Heart left ventricle (tissue), 16 donors: ENCODE data around the gene EMC9. TPM values are rescaled to one million over a fixed set of nuclear protein-coding genes. Genes with fewer than 3 reads are reported as not detected.

Experiments
- ATAC-seq, 4 donors: fragments of 200-7000 bp; cut with Tn5 transposase; one replicate each; pipeline ENCODE4 v1.9.1; 2020 to 2022; ENCODE audit warnings: moderate library complexity in 4 of 4, mild to moderate bottlenecking in 3 of 4, moderate number of reproducible peaks in 1 of 4
- DNase-seq, 5 donors: peaks; one replicate each; pipeline ENCODE4 v3.0.0-alpha.2; 2020
- H3K27ac ChIP-seq, 12 donors: fragments of 200-600 bp; sonication (generic) in 4 of 12; one replicate each; pipeline versions ENCODE4 v1.5.0 to v1.8.0; 2016 to 2022; ENCODE audit warnings: mild to moderate bottlenecking in 2 of 12
- H3K27me3 ChIP-seq, 9 donors: fragments of 200-600 bp; sonication (generic) in 2 of 9; one replicate each; pipeline versions ENCODE4 v1.5.1 to v1.8.0; 2016 to 2022; ENCODE audit warnings: mild to moderate bottlenecking in 3 of 9
- H3K36me3 ChIP-seq, 9 donors: fragments of 200-600 bp; sonication (generic) in 2 of 9; one replicate each; pipeline versions ENCODE4 v1.5.0 to v1.8.0; 2018 to 2022; ENCODE audit warnings: mild to moderate bottlenecking in 2 of 9
- H3K4me1 ChIP-seq, 12 donors: fragments of 200-600 bp; sonication (generic) in 4 of 12; one replicate each; pipeline versions ENCODE4 v1.5.0 to v1.8.0; 2016 to 2022; ENCODE audit warnings: mild to moderate bottlenecking in 3 of 12
- H3K4me3 ChIP-seq, 12 donors: fragments of 200-600 bp; sonication (generic) in 4 of 12; one replicate each; pipeline versions ENCODE4 v1.5.0 to v1.8.0; 2017 to 2022; ENCODE audit warnings: mild to moderate bottlenecking in 9 of 12, moderate library complexity in 4 of 12
- H3K9me3 ChIP-seq, 12 donors: fragments of 200-600 bp; sonication (generic) in 4 of 12; one replicate each; pipeline versions ENCODE4 v1.5.0 to v1.8.0; 2016 to 2022; ENCODE audit warnings: mild to moderate bottlenecking in 1 of 12
- CTCF ChIP-seq, 12 donors: fragments of 200-600 bp; sonication (generic) in 4 of 12; IDR thresholded peaks; one replicate each; pipeline versions ENCODE4 v1.5.0 to v1.8.0; 2018 to 2022; ENCODE audit warnings: antibody characterized with exemption in 12 of 12, mild to moderate bottlenecking in 5 of 12
- POLR2A ChIP-seq, 2 donors: fragments of 450-650 bp; IDR thresholded peaks; one replicate each; pipeline ENCODE4 v1.6.1; 2017; ENCODE audit warnings: antibody characterized with exemption in 2 of 2, mild to moderate bottlenecking in 2 of 2, moderate library complexity in 2 of 2
- WGBS, 4 donors: extraction: QIAGEN DNeasy Blood & Tissue Kit in 2 of 4; methylation state at CpG; one replicate each; pipeline versions ENCODE4 v1.1.5 to v1.1.7; 2013 to 2018; 5-methylcytosine and 5-hydroxymethylcytosine counted together
- intact Hi-C, 10 donors: fragments of 100-400 bp; cut with DNase I; formaldehyde crosslinking; loops; one replicate each; pipeline versions ENCODE4 v1.11.1 to v1.14.2; 2022
- polyA plus RNA-seq, 2 donors: library from polyadenylated mRNA; stranded (reverse); fragments of 200-250 nt; gene quantifications; one replicate each; pipeline ENCODE4 v1.2.3, GENCODE V29; 2013
- total RNA-seq, 9 donors: library from RNA; depleted of rRNA in 2 of 9; stranded (reverse); fragments of >200 nt in 2 of 9; fragmentation: NEBNext Ultra II Directional in 3 of 9; extraction: Animal tissue kit (Norgen Biotek cat#: 25700) in 3 of 9; gene quantifications; one replicate each; pipeline versions ENCODE4 v1.1.0 to v1.2.4, GENCODE V29; 2016 to 2023
- donor health status: ischemic (EF 13 %, LVEDD 7.1; RV severe dilation, severe dysfunction).
- donor health status: healthy with polysubstance abuse.
- donor health status: DM: no; HTN: yes; CAD: no.
- donor health status: DM: no; HTN: no; CAD: no.
- donor health status: ischemic (EF 25% LVEDD 6.9; RV normal size, moderate dysfunction).
- donor health status: ischemic (EF 25% LVEDD 5.7; RV mildly dilated, moderate dysfunction).
- donor health status: healthy.
- donor health status: DM: yes; HTN: yes; CAD: no.
- donor health status: ischemic (EF 35%, LVEDD 5.7; RV mildly dilated, moderate dysfunction).
- donor health status: nonischemic (EF 11% LVEDD 7.7; RV severe dilation, severe dysfunction).
- donor health status: DM: yes; HTN: yes; CAD: no.
- donor health status: PGD.
- donor health status: ischemic (EF 29% LVEDD 5.4; RV normal size, mild dysfunction).
- donor health status: nonischemic (EF 23%, LVEDD 6.1; RV moderate dilation, normal function).

EMC9 gene
- total and polyA plus RNA-seq, 11 donors: 9.6 to 30.6 (median 15.2) TPM

GRCh38 chr14:24185741-24186140 lies 44.4 kb upstream of the EMC9 start:
- H3K27ac ChIP-seq: no peak overlapping the region
- peaks cover 4 to 72% (median 59%) of the 10 kb centered on the region in 9 donors for H3K36me3 ChIP-seq
- TF ChIP-seq POLR2A (IDR thresholded peaks at IDR 0.05) (no peak), CTCF (IDR thresholded peaks at IDR 0.05) (no peak)
- ATAC-seq (no peak), DNase-seq (no peak)
- 85 to 97% (median 94%) methylated on average over 6 to 11 of the region's 11 CpGs for WGBS, 4 donors
- peaks cover 0 to 24% (median 14%) of the 10 kb centered on the region in 12 donors for H3K4me1 ChIP-seq
- no peaks in the 10 kb centered on the region for H3K9me3 ChIP-seq
- intact Hi-C loops: no loop called here
- no peak overlapping the region for H3K4me3 ChIP-seq
- no peaks in the 10 kb centered on the region for H3K27me3 ChIP-seq

- WGBS, 4 donors: 94 to 97% (median 95%) methylated on average over 7 of the region's 7 CpGs
Measured at GRCh38 chr14:24185026-24185425, 43.6 kb upstream of the EMC9 start.

GRCh38 chr14:24184104-24184970 lies 42.9 kb upstream of the EMC9 start:
- 81 to 88% (median 88%) methylated on average over 14 to 19 of the region's 19 CpGs for WGBS, 4 donors
- TF ChIP-seq CTCF (IDR thresholded peaks at IDR 0.05) (no peak), POLR2A (IDR thresholded peaks at IDR 0.05) (no peak)
- Histone ChIP-seq H3K9me3 (no peaks in the 10 kb centered on the region), H3K4me3 (no peak overlapping the region), H3K27me3 (no peaks in the 10 kb centered on the region), H3K4me1 (peaks cover 0 to 34% (median 21%) of the 10 kb centered on the region in 12 donors), H3K27ac (no peak overlapping the region), H3K36me3 (peaks cover 4 to 78% (median 62%) of the 10 kb centered on the region in 9 donors)
- intact Hi-C loops: no loop called here
- ATAC-seq (no peak), DNase-seq (peak in 1 of 5 donors; percentile 18)

More at GRCh38 chr14:24185026-24185425, 43.6 kb upstream of the EMC9 start:
- H3K4me1 ChIP-seq: peaks cover 0 to 31% (median 17%) of the 10 kb centered on the region in 12 donors
- H3K27ac ChIP-seq: no peak overlapping the region
- ATAC-seq: no peak
- DNase-seq: no peak
- no peak overlapping the region for H3K4me3 ChIP-seq
- no peaks in the 10 kb centered on the region for H3K27me3 ChIP-seq
- H3K36me3 ChIP-seq: peaks cover 4 to 76% (median 57%) of the 10 kb centered on the region in 9 donors
- H3K9me3 ChIP-seq: no peaks in the 10 kb centered on the region
- intact Hi-C loops: no loop called here
- TF ChIP-seq POLR2A (IDR thresholded peaks at IDR 0.05) (no peak), CTCF (IDR thresholded peaks at IDR 0.05) (no peak)

GRCh38 chr14:24183014-24183481 lies 41.7 kb upstream of the EMC9 start:
- peaks cover 0 to 26% (median 13%) of the 10 kb centered on the region in 12 donors for H3K4me1 ChIP-seq
- no peaks in the 10 kb centered on the region for H3K9me3 ChIP-seq
- no peak overlapping the region for H3K4me3 ChIP-seq
- DNase-seq (peak in 1 of 5 donors; percentile 8), ATAC-seq (no peak)
- WGBS, 4 donors: 88 to 95% (median 93%) methylated on average over 8 to 15 of the region's 15 CpGs
- no peak for TF ChIP-seq POLR2A (IDR thresholded peaks at IDR 0.05)
- TF ChIP-seq CTCF (IDR thresholded peaks at IDR 0.05): no peak
- intact Hi-C loops: no loop called here
- peaks cover 4 to 90% (median 74%) of the 10 kb centered on the region in 9 donors for H3K36me3 ChIP-seq
- H3K27me3 ChIP-seq: no peaks in the 10 kb centered on the region
- no peak overlapping the region for H3K27ac ChIP-seq
